Measurements from ENCODE around the gene MICALL1. TPM values are rescaled to one million over a fixed set of nuclear protein-coding genes. Genes with fewer than 3 reads are reported as not detected.
A peak's percentile ranks its signal among the peaks of the same experiment; 100 is the strongest.

Gene MICALL1
- total and polyA plus RNA-seq, 2 of the 13 experiments (the other 11 are each of a cell fraction or from before 2014, with no cell fraction given): 7.6 to 10.6 TPM

DNA sequence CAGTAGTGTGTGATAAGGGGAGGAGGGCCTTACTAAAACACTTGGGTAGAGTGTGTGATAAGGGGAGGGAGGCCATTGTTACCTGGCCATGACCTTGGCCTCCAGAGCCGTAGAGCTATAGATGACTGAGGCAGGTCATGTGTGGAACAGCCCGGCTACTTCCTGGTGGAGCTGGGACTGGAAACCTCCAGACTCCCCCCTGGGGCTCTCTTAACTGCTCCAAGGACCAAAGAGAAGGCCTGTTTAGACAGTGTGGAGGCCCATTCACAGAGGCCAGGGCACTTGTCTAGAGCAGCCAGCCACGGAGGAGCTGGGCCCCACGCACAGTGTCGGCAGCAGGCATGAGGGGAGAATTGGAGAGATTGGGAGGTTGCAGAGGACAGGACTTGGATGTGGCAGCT, 12.5 kb upstream of the MICALL1 start (continued):
- TF ChIP-seq, protein P1, sequence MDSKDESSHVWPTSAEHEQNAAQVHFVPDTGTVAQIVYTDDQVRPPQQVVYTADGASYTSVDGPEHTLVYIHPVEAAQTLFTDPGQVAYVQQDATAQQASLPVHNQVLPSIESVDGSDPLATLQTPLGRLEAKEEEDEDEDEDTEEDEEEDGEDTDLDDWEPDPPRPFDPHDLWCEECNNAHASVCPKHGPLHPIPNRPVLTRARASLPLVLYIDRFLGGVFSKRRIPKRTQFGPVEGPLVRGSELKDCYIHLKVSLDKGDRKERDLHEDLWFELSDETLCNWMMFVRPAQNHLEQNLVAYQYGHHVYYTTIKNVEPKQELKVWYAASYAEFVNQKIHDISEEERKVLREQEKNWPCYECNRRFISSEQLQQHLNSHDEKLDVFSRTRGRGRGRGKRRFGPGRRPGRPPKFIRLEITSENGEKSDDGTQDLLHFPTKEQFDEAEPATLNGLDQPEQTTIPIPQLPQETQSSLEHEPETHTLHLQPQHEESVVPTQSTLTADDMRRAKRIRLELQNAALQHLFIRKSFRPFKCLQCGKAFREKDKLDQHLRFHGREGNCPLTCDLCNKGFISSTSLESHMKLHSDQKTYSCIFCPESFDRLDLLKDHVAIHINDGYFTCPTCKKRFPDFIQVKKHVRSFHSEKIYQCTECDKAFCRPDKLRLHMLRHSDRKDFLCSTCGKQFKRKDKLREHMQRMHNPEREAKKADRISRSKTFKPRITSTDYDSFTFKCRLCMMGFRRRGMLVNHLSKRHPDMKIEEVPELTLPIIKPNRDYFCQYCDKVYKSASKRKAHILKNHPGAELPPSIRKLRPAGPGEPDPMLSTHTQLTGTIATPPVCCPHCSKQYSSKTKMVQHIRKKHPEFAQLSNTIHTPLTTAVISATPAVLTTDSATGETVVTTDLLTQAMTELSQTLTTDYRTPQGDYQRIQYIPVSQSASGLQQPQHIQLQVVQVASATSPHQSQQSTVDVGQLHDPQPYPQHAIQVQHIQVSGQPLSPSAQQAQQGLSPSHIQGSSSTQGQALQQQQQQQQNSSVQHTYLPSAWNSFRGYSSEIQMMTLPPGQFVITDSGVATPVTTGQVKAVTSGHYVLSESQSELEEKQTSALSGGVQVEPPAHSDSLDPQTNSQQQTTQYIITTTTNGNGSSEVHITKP (CRISPR knock-in tag; IDR thresholded peaks at IDR 0.05; ENCODE audit: low read depth): 0 out of 2 replicates have a peak, but pooled peaks have one; percentile 26
- TF ChIP-seq SIN3B (IDR thresholded peaks at IDR 0.05; ENCODE audit: low read length): no peak
- TF ChIP-seq RARA (CRISPR knock-in tag; IDR thresholded peaks at IDR 0.05): peak; percentile 91
- no peak for TF ChIP-seq MEF2D (CRISPR knock-in tag; IDR thresholded peaks at IDR 0.05)
- peak; percentile 26; the same call in 1 of the 2 replicates for TF ChIP-seq SP5 (CRISPR knock-in tag; IDR thresholded peaks at IDR 0.05; ENCODE audit: borderline replicate concordance, low read depth)
- TF ChIP-seq SOX13 (IDR thresholded peaks at IDR 0.05): no peak
- peak in 1 of 2 experiments; percentile 82; a peak in 2 of 4 replicates for TF ChIP-seq SOX13 (CRISPR knock-in tag; conservative IDR thresholded peaks at IDR 0.05 in 1 of 2, IDR thresholded peaks at IDR 0.05 in 1 of 2)
- TF ChIP-seq AGO2 (optimal IDR thresholded peaks at IDR 0.05; ENCODE audit: low read depth, low read length): peak; percentile 27
- no peak for TF ChIP-seq EED (CRISPR knock-in tag; IDR thresholded peaks at IDR 0.05)
- TF ChIP-seq, protein P2, sequence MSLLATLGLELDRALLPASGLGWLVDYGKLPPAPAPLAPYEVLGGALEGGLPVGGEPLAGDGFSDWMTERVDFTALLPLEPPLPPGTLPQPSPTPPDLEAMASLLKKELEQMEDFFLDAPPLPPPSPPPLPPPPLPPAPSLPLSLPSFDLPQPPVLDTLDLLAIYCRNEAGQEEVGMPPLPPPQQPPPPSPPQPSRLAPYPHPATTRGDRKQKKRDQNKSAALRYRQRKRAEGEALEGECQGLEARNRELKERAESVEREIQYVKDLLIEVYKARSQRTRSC (CRISPR knock-in tag; IDR thresholded peaks at IDR 0.05; ENCODE audit: low read depth): no peak
- TF ChIP-seq, protein P3, sequence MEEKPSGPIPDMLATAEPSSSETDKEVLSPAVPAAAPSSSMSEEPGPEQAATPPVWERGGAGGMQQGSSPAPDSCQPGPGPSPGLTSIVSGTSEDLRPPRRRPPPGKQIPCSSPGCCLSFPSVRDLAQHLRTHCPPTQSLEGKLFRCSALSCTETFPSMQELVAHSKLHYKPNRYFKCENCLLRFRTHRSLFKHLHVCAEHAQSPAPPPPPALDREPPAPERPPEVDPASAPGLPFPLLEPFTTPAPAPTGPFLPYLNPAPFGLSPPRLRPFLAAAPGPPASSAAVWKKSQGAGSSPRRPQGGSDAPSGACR (CRISPR knock-in tag; IDR thresholded peaks at IDR 0.05): no peak
- TF ChIP-seq GATAD2A (CRISPR knock-in tag; IDR thresholded peaks at IDR 0.05): peak; percentile 29; the same call in 1 of the 2 replicates
- peak; percentile 69; the same call in 1 of the 2 replicates for TF ChIP-seq RXRA (CRISPR knock-in tag; IDR thresholded peaks at IDR 0.05)
- peak; percentile 71; the same call in 1 of the 2 replicates for TF ChIP-seq SOX5 (CRISPR knock-in tag; IDR thresholded peaks at IDR 0.05; ENCODE audit: borderline replicate concordance)
- TF ChIP-seq, protein P4, sequence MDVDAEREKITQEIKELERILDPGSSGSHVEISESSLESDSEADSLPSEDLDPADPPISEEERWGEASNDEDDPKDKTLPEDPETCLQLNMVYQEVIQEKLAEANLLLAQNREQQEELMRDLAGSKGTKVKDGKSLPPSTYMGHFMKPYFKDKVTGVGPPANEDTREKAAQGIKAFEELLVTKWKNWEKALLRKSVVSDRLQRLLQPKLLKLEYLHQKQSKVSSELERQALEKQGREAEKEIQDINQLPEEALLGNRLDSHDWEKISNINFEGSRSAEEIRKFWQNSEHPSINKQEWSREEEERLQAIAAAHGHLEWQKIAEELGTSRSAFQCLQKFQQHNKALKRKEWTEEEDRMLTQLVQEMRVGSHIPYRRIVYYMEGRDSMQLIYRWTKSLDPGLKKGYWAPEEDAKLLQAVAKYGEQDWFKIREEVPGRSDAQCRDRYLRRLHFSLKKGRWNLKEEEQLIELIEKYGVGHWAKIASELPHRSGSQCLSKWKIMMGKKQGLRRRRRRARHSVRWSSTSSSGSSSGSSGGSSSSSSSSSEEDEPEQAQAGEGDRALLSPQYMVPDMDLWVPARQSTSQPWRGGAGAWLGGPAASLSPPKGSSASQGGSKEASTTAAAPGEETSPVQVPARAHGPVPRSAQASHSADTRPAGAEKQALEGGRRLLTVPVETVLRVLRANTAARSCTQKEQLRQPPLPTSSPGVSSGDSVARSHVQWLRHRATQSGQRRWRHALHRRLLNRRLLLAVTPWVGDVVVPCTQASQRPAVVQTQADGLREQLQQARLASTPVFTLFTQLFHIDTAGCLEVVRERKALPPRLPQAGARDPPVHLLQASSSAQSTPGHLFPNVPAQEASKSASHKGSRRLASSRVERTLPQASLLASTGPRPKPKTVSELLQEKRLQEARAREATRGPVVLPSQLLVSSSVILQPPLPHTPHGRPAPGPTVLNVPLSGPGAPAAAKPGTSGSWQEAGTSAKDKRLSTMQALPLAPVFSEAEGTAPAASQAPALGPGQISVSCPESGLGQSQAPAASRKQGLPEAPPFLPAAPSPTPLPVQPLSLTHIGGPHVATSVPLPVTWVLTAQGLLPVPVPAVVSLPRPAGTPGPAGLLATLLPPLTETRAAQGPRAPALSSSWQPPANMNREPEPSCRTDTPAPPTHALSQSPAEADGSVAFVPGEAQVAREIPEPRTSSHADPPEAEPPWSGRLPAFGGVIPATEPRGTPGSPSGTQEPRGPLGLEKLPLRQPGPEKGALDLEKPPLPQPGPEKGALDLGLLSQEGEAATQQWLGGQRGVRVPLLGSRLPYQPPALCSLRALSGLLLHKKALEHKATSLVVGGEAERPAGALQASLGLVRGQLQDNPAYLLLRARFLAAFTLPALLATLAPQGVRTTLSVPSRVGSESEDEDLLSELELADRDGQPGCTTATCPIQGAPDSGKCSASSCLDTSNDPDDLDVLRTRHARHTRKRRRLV (CRISPR knock-in tag; IDR thresholded peaks at IDR 0.05): no peak
- no peak for TF ChIP-seq CBX2 (IDR thresholded peaks at IDR 0.05; ENCODE audit: low read depth, low read length)
- no peak for TF ChIP-seq CBX2 (CRISPR knock-in tag; IDR thresholded peaks at IDR 0.05; ENCODE audit: low read depth)
- 0 out of 2 replicates have a peak, but pooled peaks have one; percentile 2 for TF ChIP-seq ZNF629 (CRISPR knock-in tag; conservative IDR thresholded peaks at IDR 0.05)
- TF ChIP-seq, protein P5, sequence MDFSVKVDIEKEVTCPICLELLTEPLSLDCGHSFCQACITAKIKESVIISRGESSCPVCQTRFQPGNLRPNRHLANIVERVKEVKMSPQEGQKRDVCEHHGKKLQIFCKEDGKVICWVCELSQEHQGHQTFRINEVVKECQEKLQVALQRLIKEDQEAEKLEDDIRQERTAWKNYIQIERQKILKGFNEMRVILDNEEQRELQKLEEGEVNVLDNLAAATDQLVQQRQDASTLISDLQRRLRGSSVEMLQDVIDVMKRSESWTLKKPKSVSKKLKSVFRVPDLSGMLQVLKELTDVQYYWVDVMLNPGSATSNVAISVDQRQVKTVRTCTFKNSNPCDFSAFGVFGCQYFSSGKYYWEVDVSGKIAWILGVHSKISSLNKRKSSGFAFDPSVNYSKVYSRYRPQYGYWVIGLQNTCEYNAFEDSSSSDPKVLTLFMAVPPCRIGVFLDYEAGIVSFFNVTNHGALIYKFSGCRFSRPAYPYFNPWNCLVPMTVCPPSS (IDR thresholded peaks at IDR 0.05): no peak
- TF ChIP-seq ZNF382 (CRISPR knock-in tag; IDR thresholded peaks at IDR 0.05; ENCODE audit: borderline replicate concordance): no peak
- no peak for TF ChIP-seq ZNF256 (CRISPR knock-in tag; conservative IDR thresholded peaks at IDR 0.05)
